Astrocyte (in vitro differentiated cells and primary cell): ENCODE measurements around the gene LRP4. TPM values are rescaled to one million over a fixed set of nuclear protein-coding genes. Genes with fewer than 3 reads are reported as not detected.

ENCODE experiments used
- DNase-seq: peaks from one replicate; pipeline ENCODE4 v3.0.0-alpha.2; 2010; ENCODE audit warnings: low read depth
- FAIRE-seq: peaks from 2 replicates; lab custom pipeline; 2011; peaks lifted over from hg19 to GRCh38; lab: Jason Lieb, UNC
- H2AFZ ChIP-seq: 2 replicates; pipeline ENCODE4 v1.6.0; 2012; ENCODE audit warnings: low read depth, low read length, inconsistent platforms
- H3K27ac ChIP-seq: 2 replicates; pipeline ENCODE4 v1.5.1; 2011; ENCODE audit warnings: low read depth, low read length, inconsistent platforms
- H3K27me3 ChIP-seq: 2 replicates; pipeline ENCODE4 v1.6.0; 2011; ENCODE audit warnings: low read length, inconsistent platforms; ENCODE audit not compliant: insufficient read depth
- H3K36me3 ChIP-seq: 2 replicates; pipeline ENCODE4 v1.5.1; 2011; ENCODE audit warnings: low read length, inconsistent platforms; ENCODE audit not compliant: insufficient read depth
- H3K4me1 ChIP-seq: 2 replicates; pipeline ENCODE4 v1.5.1; 2011; ENCODE audit warnings: low read length, inconsistent platforms; ENCODE audit not compliant: insufficient read depth
- H3K4me2 ChIP-seq: 2 replicates; pipeline ENCODE4 v1.6.0; 2012; ENCODE audit warnings: low read length, inconsistent platforms
- H3K4me3 ChIP-seq: 2 replicates; pipeline ENCODE4 v1.5.1; 2011; ENCODE audit warnings: low read depth, mild to moderate bottlenecking, low read length, inconsistent platforms; ENCODE audit not compliant: insufficient read depth
- H3K79me2 ChIP-seq: 2 replicates; pipeline ENCODE4 v1.6.0; 2012; ENCODE audit warnings: mild to moderate bottlenecking, low read length, inconsistent platforms; ENCODE audit not compliant: insufficient read depth
- H3K9ac ChIP-seq: 2 replicates; pipeline ENCODE4 v1.6.0; 2012; ENCODE audit warnings: mild to moderate bottlenecking, low read length, inconsistent platforms
- H3K9me3 ChIP-seq: 2 replicates; pipeline ENCODE4 v1.5.1; 2012; ENCODE audit warnings: low read depth, mild to moderate bottlenecking, low read length, inconsistent platforms; ENCODE audit not compliant: insufficient read depth
- H4K20me1 ChIP-seq: 2 replicates; pipeline ENCODE4 v1.6.0; 2012; ENCODE audit warnings: low read length, inconsistent platforms; ENCODE audit not compliant: insufficient read depth
- H3K27ac Mint-ChIP-seq: one replicate; pipeline ENCODE4 v1.8.0; 2021; ENCODE audit warnings: mild to moderate bottlenecking, mixed read lengths; ENCODE audit not compliant: unreplicated experiment
- H3K27me3 Mint-ChIP-seq: one replicate; pipeline ENCODE4 v1.8.0; 2021; ENCODE audit warnings: low read depth, mixed read lengths; ENCODE audit not compliant: unreplicated experiment
- H3K36me3 Mint-ChIP-seq: one replicate; pipeline ENCODE4 v1.8.0; 2021; ENCODE audit warnings: low read depth, mixed read lengths; ENCODE audit not compliant: unreplicated experiment
- H3K4me1 Mint-ChIP-seq: one replicate; pipeline ENCODE4 v1.8.0; 2021; ENCODE audit warnings: low read depth, mixed read lengths; ENCODE audit not compliant: unreplicated experiment
- H3K4me3 Mint-ChIP-seq: one replicate; pipeline ENCODE4 v1.8.0; 2021; ENCODE audit warnings: mild to moderate bottlenecking, moderate library complexity, mixed read lengths; ENCODE audit not compliant: unreplicated experiment
- H3K9me3 Mint-ChIP-seq: one replicate; pipeline ENCODE4 v1.8.0; 2021; ENCODE audit warnings: mild to moderate bottlenecking, mixed read lengths; ENCODE audit not compliant: unreplicated experiment
- CTCF ChIP-seq: IDR thresholded peaks from 2 replicates; pipeline ENCODE4 v1.5.1; 2011; ENCODE audit warnings: low read depth, mild to moderate bottlenecking, inconsistent platforms, low read length, moderate library complexity; ENCODE audit not compliant: insufficient read depth
- EZH2 ChIP-seq: IDR thresholded peaks from 2 replicates; pipeline ENCODE4 v1.6.1; 2012; ENCODE audit warnings: mild to moderate bottlenecking, low read length, inconsistent platforms; ENCODE audit not compliant: insufficient read depth
- total RNA-seq: library from RNA; stranded (reverse); gene quantifications from 2 replicates; pipeline ENCODE4 v1.2.1, GENCODE V29; 2021

The LRP4 gene
- total RNA-seq, 1 donor from 2014 or later, result 19.0 TPM

DNA sequence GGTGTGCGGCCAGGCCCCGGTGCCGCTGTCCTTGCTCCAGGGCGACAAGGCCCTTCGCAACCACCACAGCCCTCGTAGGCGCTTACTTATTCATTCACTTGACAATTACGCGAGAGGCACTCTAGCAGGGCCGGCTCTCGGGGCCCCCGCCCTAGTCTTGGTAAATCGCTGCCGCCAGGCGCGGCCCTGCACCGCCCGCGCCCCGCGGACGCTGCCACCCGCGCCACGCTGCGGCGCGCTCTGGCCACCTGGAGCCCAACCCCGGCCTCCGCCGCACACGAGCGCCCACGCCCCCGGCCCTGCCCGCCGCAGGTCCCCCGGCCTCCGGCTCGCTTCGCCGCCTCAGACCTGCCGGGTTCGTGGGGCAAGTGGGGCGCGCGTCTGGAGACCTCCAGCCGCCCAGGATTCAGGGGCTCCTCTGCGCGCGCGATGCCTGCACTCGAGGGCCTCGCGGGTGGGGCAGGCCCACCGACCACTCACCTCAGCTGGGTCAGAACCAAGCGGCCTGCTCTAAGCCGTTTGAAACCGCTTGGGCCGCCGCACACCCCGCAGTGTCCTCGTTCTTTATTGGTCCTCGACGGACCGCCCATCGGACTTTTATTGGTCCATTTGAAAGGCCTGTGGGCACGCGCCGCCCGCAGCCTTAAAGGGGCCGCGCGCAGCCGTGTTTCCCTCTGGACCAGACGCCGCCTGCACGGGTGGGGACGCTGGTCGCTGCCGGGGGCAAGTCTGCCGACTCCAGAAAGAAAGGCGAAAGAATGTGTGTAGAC lies 72.4 kb downstream of the LRP4 start, which contains the start of gene CKAP5:
CKAP5 (minus strand) TSS at position 541 of the 770 bp plus-strand sequence. CDS start 25,049 bp downstream, outside the sequence.
- TF ChIP-seq EZH2 (no peak), CTCF (no peak)
- peak within 1 kb of the TSS; percentile 83 for H2AFZ ChIP-seq
- H3K9ac ChIP-seq, result peak within 1 kb of the TSS; percentile 96
- Mint-ChIP-seq H3K9me3 (no peaks in the 10 kb centered on the region), H3K27me3 (no peaks in the 10 kb centered on the region), H3K4me3 (peak within 1 kb of the TSS; percentile 93), H3K4me1 (peaks cover 6% of the 10 kb centered on the region), H3K36me3 (no peaks in the 10 kb centered on the region), H3K27ac (peak within 1 kb of the TSS; percentile 64)
- H3K4me1 ChIP-seq, result no peaks in the 10 kb centered on the region
- H4K20me1 ChIP-seq, result peaks cover 24% of the 10 kb centered on the region
- FAIRE-seq (no peak), DNase-seq (peak; percentile 84)
- no peaks in the 10 kb centered on the region for H3K9me3 ChIP-seq
- peak within 1 kb of the TSS; percentile 99 for H3K4me3 ChIP-seq
- H3K27me3 ChIP-seq, result no peaks in the 10 kb centered on the region
- H3K27ac ChIP-seq, result peak within 1 kb of the TSS; percentile 84
- H3K4me2 ChIP-seq, result peak within 1 kb of the TSS; percentile 93
- H3K79me2 ChIP-seq, result peaks cover 54% of the 10 kb centered on the region
- H3K36me3 ChIP-seq, result no peaks in the 10 kb centered on the region

DNA sequence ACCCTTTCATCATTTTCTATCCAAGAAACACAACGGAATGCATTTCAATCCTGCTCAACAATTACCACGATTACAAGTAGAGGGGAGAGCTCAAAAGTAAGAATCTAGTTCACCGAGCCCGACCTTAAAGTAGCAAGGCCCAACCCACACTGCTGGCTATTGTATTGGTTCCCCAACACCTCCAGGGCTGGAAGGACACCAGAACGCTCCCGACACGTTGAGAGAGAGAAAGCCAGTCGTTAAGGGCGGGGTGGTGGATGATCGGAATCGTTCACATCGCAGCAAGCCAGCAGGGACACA lies 73.0 kb downstream of the LRP4 start:
- FAIRE-seq (no peak), DNase-seq (no peak)
- Mint-ChIP-seq H3K4me3 (peak overlapping the region; percentile 92), H3K36me3 (no peaks in the 10 kb centered on the region), H3K27ac (peak overlapping the region; percentile 21), H3K4me1 (peaks cover 6% of the 10 kb centered on the region), H3K9me3 (no peaks in the 10 kb centered on the region), H3K27me3 (no peaks in the 10 kb centered on the region)
- H3K4me2 ChIP-seq, result peak overlapping the region; percentile 93
- TF ChIP-seq CTCF, result no peak
- H3K27ac ChIP-seq, result peak overlapping the region; percentile 84
- peaks cover 29% of the 10 kb centered on the region for H4K20me1 ChIP-seq
- H3K9ac ChIP-seq, result peak overlapping the region; percentile 96
- H3K36me3 ChIP-seq, result no peaks in the 10 kb centered on the region
- H2AFZ ChIP-seq, result peak overlapping the region; percentile 83
- H3K27me3 ChIP-seq, result no peaks in the 10 kb centered on the region
- peak overlapping the region; percentile 99 for H3K4me3 ChIP-seq
- H3K4me1 ChIP-seq, result no peaks in the 10 kb centered on the region
- H3K9me3 ChIP-seq, result no peaks in the 10 kb centered on the region
- H3K79me2 ChIP-seq, result peaks cover 59% of the 10 kb centered on the region

DNA sequence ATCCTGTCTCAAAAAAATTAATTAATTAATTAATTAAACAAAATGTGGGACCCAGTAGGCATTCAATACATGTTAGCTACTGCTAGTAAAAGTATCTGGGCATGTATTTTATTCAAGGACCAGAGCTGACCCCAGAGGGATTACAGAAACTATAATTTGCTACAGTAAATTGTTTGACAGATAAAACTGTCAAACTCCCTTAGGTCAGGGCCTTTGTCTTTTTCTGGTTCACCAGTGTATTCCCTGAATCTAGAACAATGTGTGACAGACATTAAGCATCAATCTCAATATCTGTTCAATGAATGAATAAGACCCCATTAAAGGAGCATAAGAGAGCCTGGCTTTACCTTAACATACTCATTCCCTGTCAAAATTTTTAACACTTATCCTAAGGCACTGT lies 78.2 kb downstream of the LRP4 start:
- H3K36me3 ChIP-seq, result no peaks in the 10 kb centered on the region
- H3K27ac ChIP-seq, result no peak overlapping the region
- DNase-seq (no peak), FAIRE-seq (no peak)
- peaks cover 55% of the 10 kb centered on the region for H4K20me1 ChIP-seq
- H3K27ac Mint-ChIP-seq, result no peak overlapping the region
- H3K4me1 Mint-ChIP-seq, result peaks cover 9% of the 10 kb centered on the region
- H3K36me3 Mint-ChIP-seq, result no peaks in the 10 kb centered on the region
- no peak overlapping the region for H3K9ac ChIP-seq
- H3K27me3 Mint-ChIP-seq, result no peaks in the 10 kb centered on the region
- TF ChIP-seq EZH2 (no peak), CTCF (no peak)
- H2AFZ ChIP-seq, result no peak overlapping the region
- H3K4me2 ChIP-seq, result no peak overlapping the region
- H3K4me3 ChIP-seq, result no peak overlapping the region
- no peaks in the 10 kb centered on the region for H3K9me3 Mint-ChIP-seq
- no peaks in the 10 kb centered on the region for H3K27me3 ChIP-seq
- no peaks in the 10 kb centered on the region for H3K9me3 ChIP-seq
- H3K79me2 ChIP-seq, result peaks cover 99% of the 10 kb centered on the region
- no peak overlapping the region for H3K4me3 Mint-ChIP-seq
- H3K4me1 ChIP-seq, result no peaks in the 10 kb centered on the region
